K562 (cell line): ENCODE results near the gene THEM4. TPM values are rescaled to one million over a fixed set of nuclear protein-coding genes. Genes with fewer than 3 reads are reported as not detected.

Source experiments
- CBX1 ChIP-seq: sonication (generic); IDR thresholded peaks from 2 replicates; pipeline ENCODE4 v1.6.1; 2016; ENCODE audit warnings: antibody characterized with exemption, low read depth, mild to moderate bottlenecking
- CBX2 ChIP-seq: fragments of 200-600 bp; sonication (generic); IDR thresholded peaks from one replicate; pipeline ENCODE4 v1.6.1; 2012; ENCODE audit warnings: mild to moderate bottlenecking, low read length, inconsistent platforms; ENCODE audit not compliant: insufficient read depth, poor library complexity, severe bottlenecking
- DNMT1 ChIP-seq: fragments of 450-650 bp; IDR thresholded peaks from 2 replicates; pipeline ENCODE4 v1.6.1; 2016; ENCODE audit warnings: antibody characterized with exemption, mild to moderate bottlenecking
- EWSR1 ChIP-seq: fragments of 450-650 bp; IDR thresholded peaks from 2 replicates; pipeline ENCODE4 v1.6.1; 2018; ENCODE audit warnings: borderline replicate concordance, mild to moderate bottlenecking, low read depth, moderate library complexity; ENCODE audit not compliant: partially characterized antibody
- GATAD2B ChIP-seq: fragments of 450-650 bp; IDR thresholded peaks from 2 replicates; pipeline ENCODE4 v1.6.1; 2017; ENCODE audit warnings: mild to moderate bottlenecking, borderline replicate concordance
- IFI16 ChIP-seq: fragments of 250-450 bp; sonication (Bioruptor Pico); IDR thresholded peaks from 2 replicates; pipeline ENCODE4 v2.1.2; 2022; ENCODE audit warnings: mild to moderate bottlenecking, inconsistent platforms
- NFIX ChIP-seq: fragments of 250-450 bp; sonication (Bioruptor Pico); IDR thresholded peaks from 2 replicates; pipeline ENCODE4 v1.4.0; 2020; ENCODE audit warnings: low read depth, mild to moderate bottlenecking, moderate library complexity
- NR2C1 ChIP-seq, 2 experiments: fragments of 450-650 bp; IDR thresholded peaks; 2 replicates each; pipeline ENCODE4 v1.6.1; 2017; ENCODE audit warnings: mild to moderate bottlenecking in 2 of 2, antibody characterized with exemption in 1 of 2, inconsistent platforms in 1 of 2, missing compliant biosample characterization in 1 of 2, missing genetic modification characterization in 1 of 2
- PHB ChIP-seq: fragments of 250-450 bp; sonication (Bioruptor Pico); IDR thresholded peaks from 2 replicates; pipeline ENCODE4 v1.5.0; 2021
- POLR2A ChIP-seq: fragments of 450-650 bp; conservative IDR thresholded peaks from 2 replicates; pipeline ENCODE4 v1.6.1; 2016
- RCOR1 ChIP-seq, 2 experiments: IDR thresholded peaks; 2 replicates each; pipeline ENCODE4 v1.6.1; 2012; ENCODE audit warnings: low read depth in 2 of 2, low read length in 2 of 2, borderline replicate concordance in 1 of 2, improper control_type of control experiment in 1 of 2
- RHOXF2B ChIP-seq: fragments of 250-450 bp; sonication (Bioruptor Pico); conservative IDR thresholded peaks from 2 replicates; pipeline ENCODE4 v1.5.1; 2021
- THRB ChIP-seq: fragments of 450-650 bp; formaldehyde crosslinking; conservative IDR thresholded peaks from 2 replicates; pipeline ENCODE4 v1.4.0; 2022; ENCODE audit warnings: mild to moderate bottlenecking, missing genetic modification characterization
- USF1 ChIP-seq: sonication (generic); formaldehyde crosslinking; IDR thresholded peaks from 2 replicates; pipeline ENCODE4 v1.9.0; 2022; ENCODE audit warnings: mild to moderate bottlenecking, missing genetic modification reagents
- ZBTB43 ChIP-seq: sonication (generic); formaldehyde crosslinking; IDR thresholded peaks from 2 replicates; pipeline ENCODE4 v1.8.0; 2023; ENCODE audit warnings: mild to moderate bottlenecking, missing genetic modification reagents
- ZBTB8A ChIP-seq: fragments of 450-650 bp; IDR thresholded peaks from 2 replicates; pipeline ENCODE4 v1.6.1; 2018; ENCODE audit warnings: mild to moderate bottlenecking, moderate library complexity; ENCODE audit not compliant: partially characterized antibody
- ZFX ChIP-seq: sonication (generic); formaldehyde crosslinking; IDR thresholded peaks from 2 replicates; pipeline ENCODE4 v1.8.0; 2022; ENCODE audit warnings: mild to moderate bottlenecking, missing genetic modification reagents, moderate library complexity
- ZNF408 ChIP-seq: fragments of 250-450 bp; sonication (Bioruptor Pico); IDR thresholded peaks from 2 replicates; pipeline ENCODE4 v1.4.0; 2020; ENCODE audit warnings: low read depth, mild to moderate bottlenecking, moderate library complexity
- ZNF592 ChIP-seq: fragments of 450-650 bp; IDR thresholded peaks from 2 replicates; pipeline ENCODE4 v1.6.1; 2017; ENCODE audit warnings: antibody characterized with exemption, mild to moderate bottlenecking
- polyA plus RNA-seq, 8 experiments: library from polyadenylated mRNA; depleted of rRNA in 4 of 8; stranded (reverse) in 5 of 8; unstranded in 3 of 8; fragments of >200 nt; fragmentation: Nextera tagmentation in 2 of 8; fragmentation: Illumina TruSeq in 1 of 8; extraction: Ambion mirVana in 2 of 8; extraction: Trizol in 1 of 8; gene quantifications; 2 replicates each; pipeline versions ENCODE4 v1.2.1 to v1.2.3, GENCODE V29; 2011 to 2014; ENCODE audit warnings: inconsistent platforms in 1 of 8, missing spikeins in 1 of 8
- total RNA-seq, 7 experiments: library from RNA; depleted of rRNA in 6 of 7; stranded (reverse); fragments of >200 nt in 6 of 7; fragmentation: Illumina TruSeq in 2 of 7; extraction: Trizol in 2 of 7; gene quantifications; 2 replicates each; pipeline versions ENCODE4 v1.2.1 to v1.2.3, GENCODE V29; 2011 to 2021; ENCODE audit warnings: low replicate concordance in 1 of 7

THEM4 gene
- total and polyA plus RNA-seq, 9 of the 15 experiments (the other 6 are each of a cell fraction or from before 2014, with no cell fraction given) = 8.6 to 71.9 (median 35.3) TPM

GRCh38 chr1:151909167-151910149 lies at the start of gene THEM4 (continued):
- TF ChIP-seq ZBTB8A (no peak), ZNF408 (CRISPR knock-in tag) (no peak), EWSR1 (no peak), NR2C1 (IDR thresholded peaks at IDR 0.05) (peak; percentile 80), NR2C1 (tag; IDR thresholded peaks at IDR 0.05) (peak; percentile 84), CBX2 (no peak), THRB (CRISPR knock-in tag) (no peak; the same call in 1 of the 2 replicates), RHOXF2B (no peak), RCOR1 (IDR thresholded peaks at IDR 0.05; ENCODE audit: borderline replicate concordance in 1 of 2, low read depth in 2 of 2, low read length in 2 of 2) (peak in 1 of 2 experiments; percentile 22; a peak in 1 of 4 replicates), ZFX (CRISPR knock-in tag) (peak; percentile 98), GATAD2B (peak; percentile 16; the same call in 1 of the 2 replicates), ZBTB43 (CRISPR knock-in tag) (peak; percentile 29; the same call in 1 of the 2 replicates), CBX1 (peak; percentile 26; the same call in 1 of the 2 replicates), NFIX (CRISPR knock-in tag) (no peak), USF1 (peak; percentile 76), DNMT1 (no peak), POLR2A (peak; percentile 92), IFI16 (no peak), PHB (CRISPR knock-in tag) (no peak), ZNF592 (no peak)
